ENCODE measurements around the gene TANGO6. TPM values are rescaled to one million over a fixed set of nuclear protein-coding genes. Genes with fewer than 3 reads are reported as not detected.

Gene TANGO6
- polyA plus RNA-seq, 2 of the 4 experiments (the other 2 are of a cell fraction) = 8.1 to 19.5 TPM

DNA sequence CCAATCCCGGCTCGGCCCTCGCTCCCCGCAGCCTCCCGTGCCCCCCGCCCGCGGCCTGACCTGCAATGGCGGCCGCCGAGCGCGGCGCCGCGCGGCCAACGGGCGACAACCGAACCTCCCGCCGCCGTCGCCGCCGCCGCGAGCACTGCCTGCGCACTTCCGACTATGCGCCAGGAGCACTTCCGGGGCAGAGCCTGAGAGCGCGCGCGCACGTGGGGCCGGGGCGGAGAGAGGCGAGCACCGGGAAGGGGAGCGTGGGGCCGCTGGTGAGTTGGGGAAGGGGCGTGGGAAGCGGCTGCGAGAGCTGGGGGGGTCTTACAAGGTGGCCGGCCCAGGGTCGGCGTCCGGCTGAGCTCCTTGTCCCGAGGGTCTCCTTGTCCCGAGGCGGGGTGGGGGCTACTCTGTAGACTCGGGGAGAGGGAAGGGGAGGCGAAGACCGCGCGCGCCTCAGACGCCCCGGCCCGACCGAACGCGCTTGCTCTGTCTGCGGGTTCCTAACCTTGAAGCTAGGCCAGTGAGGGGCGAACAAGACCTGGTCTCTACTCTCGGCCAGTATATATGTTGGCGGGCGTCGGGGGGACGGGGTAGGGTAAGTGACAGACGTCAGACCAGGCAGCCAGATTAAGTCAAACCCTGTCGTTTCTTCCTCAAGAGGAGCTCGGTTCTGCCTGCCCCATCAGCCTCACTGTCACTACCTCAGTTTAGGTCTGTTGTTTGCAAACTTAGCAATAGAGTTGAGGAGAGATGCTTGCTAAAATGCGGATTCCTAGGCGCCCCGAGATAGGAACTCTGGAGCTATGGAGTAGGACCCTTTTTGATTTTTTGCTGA lies 289.3 kb downstream of the TANGO6 start, which contains the start of the genes CHTF8 and UTP4 (continued):
- TF ChIP-seq, protein P1, sequence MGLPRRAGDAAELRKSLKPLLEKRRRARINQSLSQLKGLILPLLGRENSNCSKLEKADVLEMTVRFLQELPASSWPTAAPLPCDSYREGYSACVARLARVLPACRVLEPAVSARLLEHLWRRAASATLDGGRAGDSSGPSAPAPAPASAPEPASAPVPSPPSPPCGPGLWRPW (IDR thresholded peaks at IDR 0.05) = no peak
- TF ChIP-seq FOSL2 (IDR thresholded peaks at IDR 0.05) = no peak
- 0 out of 2 replicates have a peak, but pooled peaks have one; percentile 16 for TF ChIP-seq FOSL2 (CRISPR knock-in tag; IDR thresholded peaks at IDR 0.05)
- TF ChIP-seq ESRRA (IDR thresholded peaks at IDR 0.05; ENCODE audit: borderline replicate concordance, low read length) = no peak
- peak; percentile 53; the same call in 1 of the 2 replicates for TF ChIP-seq TP53 (CRISPR knock-in tag; IDR thresholded peaks at IDR 0.05)
- no peak for TF ChIP-seq CHD2 (IDR thresholded peaks at IDR 0.05; ENCODE audit: low read length, partially characterized antibody)

DNA sequence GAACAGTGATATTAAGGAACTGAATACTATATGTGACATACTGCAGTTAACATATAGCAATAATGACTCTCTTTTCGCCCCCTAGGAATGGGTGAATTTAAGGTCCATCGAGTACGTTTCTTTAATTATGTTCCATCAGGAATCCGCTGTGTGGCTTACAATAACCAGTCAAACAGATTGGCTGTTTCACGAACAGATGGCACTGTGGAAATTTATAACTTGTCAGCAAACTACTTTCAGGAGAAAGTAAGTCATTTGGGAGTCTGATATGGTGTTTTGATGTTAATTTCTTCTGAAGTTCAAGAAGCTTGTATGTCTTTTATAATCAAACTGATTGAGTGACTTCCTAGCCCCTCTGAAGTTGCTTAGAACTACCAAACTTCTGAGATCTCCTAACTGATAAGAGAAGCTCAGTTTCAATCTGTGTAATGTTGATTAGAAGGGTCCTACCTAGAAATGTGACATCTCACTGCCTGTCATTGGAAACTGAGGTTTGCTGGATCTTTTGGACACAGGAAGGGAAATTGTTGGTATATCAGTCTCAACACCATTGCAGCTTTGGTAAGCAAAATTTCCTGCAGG lies 290.1 kb downstream of the TANGO6 start:
- H3K27ac ChIP-seq = peak overlapping the region; percentile 93 to 96
- CTCF ChIA-PET = interaction anchor here (0.6 to 1.8 kb wide), 7 partner anchors 9 to 290 kb away, joined by 3 to 11 read pairs (median 4); partner anchors contain the start of gene TANGO6

More for the DNA sequence above, 290.1 kb downstream of the TANGO6 start:
- Histone ChIP-seq H3K4me2 (peak overlapping the region; percentile 88), H3K4me1 (peaks cover 26% of the 10 kb centered on the region), H3K9me3 (no peaks in the 10 kb centered on the region), H3K4me3 (peak overlapping the region; percentile 79)
- FAIRE-seq = no peak
- no peak for TF ChIP-seq SREBF2 (IDR thresholded peaks at IDR 0.05)
- no peak for TF ChIP-seq TFCP2L1 (CRISPR knock-in tag; IDR thresholded peaks at IDR 0.05)
- no peak for TF ChIP-seq CEBPB (IDR thresholded peaks at IDR 0.05)
- TF ChIP-seq, protein P2, sequence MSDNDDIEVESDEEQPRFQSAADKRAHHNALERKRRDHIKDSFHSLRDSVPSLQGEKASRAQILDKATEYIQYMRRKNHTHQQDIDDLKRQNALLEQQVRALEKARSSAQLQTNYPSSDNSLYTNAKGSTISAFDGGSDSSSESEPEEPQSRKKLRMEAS (IDR thresholded peaks at IDR 0.05) = no peak
- no peak for TF ChIP-seq KDM1A (IDR thresholded peaks at IDR 0.05; ENCODE audit: low read depth)
- TF ChIP-seq HOXA7 (CRISPR knock-in tag; IDR thresholded peaks at IDR 0.05) = no peak
- TF ChIP-seq EHF (CRISPR knock-in tag; IDR thresholded peaks at IDR 0.05) = no peak
- no peak for TF ChIP-seq CHD4 (IDR thresholded peaks at IDR 0.05; ENCODE audit: borderline replicate concordance)
- no peak for TF ChIP-seq MAZ (IDR thresholded peaks at IDR 0.05; ENCODE audit: borderline replicate concordance, low read depth, low read length)
- TF ChIP-seq, protein P3, sequence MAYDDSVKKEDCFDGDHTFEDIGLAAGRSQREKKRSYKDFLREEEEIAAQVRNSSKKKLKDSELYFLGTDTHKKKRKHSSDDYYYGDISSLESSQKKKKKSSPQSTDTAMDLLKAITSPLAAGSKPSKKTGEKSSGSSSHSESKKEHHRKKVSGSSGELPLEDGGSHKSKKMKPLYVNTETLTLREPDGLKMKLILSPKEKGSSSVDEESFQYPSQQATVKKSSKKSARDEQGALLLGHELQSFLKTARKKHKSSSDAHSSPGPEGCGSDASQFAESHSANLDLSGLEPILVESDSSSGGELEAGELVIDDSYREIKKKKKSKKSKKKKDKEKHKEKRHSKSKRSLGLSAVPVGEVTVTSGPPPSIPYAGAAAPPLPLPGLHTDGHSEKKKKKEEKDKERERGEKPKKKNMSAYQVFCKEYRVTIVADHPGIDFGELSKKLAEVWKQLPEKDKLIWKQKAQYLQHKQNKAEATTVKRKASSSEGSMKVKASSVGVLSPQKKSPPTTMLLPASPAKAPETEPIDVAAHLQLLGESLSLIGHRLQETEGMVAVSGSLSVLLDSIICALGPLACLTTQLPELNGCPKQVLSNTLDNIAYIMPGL (CRISPR knock-in tag; IDR thresholded peaks at IDR 0.05; ENCODE audit: borderline replicate concordance) = no peak
- 13% methylated on average over 5 of the region's 5 CpGs for WGBS (ENCODE audit: missing lambda C conversion rate)
- POLR2A ChIA-PET = no interaction called here
- DNase-seq (ENCODE audit: low read depth in 1 of 2, low spot score in 1 of 2) = no peak
- ATAC-seq = no peak

Small RNAs within 50 kb of the gene (small RNA-seq; reads per million reads assigned to genes)
- gene RF00019 (0 reads per million in 6 experiments), gene RF00066 (0 reads per million in 6 experiments), gene RNU6-898P (0 reads per million in 6 experiments)

Other genes starting within 250 kb of the TANGO6 start
- 0.25 and 0.61 TPM in 2 replicates for gene CDH3, start 198.2 kb upstream of the TANGO6 start, polyA plus RNA-seq (2011; rRNA removed)
- gene CDH3, start 198.2 kb upstream of the TANGO6 start, polyA plus RNA-seq (2017; fragmentation: RNase III; extraction: RNeasy Plus Mini Kit Qiagen cat#74134 plus additional on column Dnase treatment) = 0.08 to 0.34 TPM (median 0.13 TPM) in 3 replicates
- 24.5 and 33.0 TPM in 2 replicates for gene CDH1, start 106.2 kb upstream of the TANGO6 start, polyA plus RNA-seq (2011; rRNA removed)
- 5.9 to 7.2 TPM (median 6.0 TPM) in 3 replicates for gene CDH1, start 106.2 kb upstream of the TANGO6 start, polyA plus RNA-seq (2017; fragmentation: RNase III; extraction: RNeasy Plus Mini Kit Qiagen cat#74134 plus additional on column Dnase treatment)